GM12872 (cell line): ENCODE data around the gene FCHO1.

Source experiments
- TF ChIP-seq, protein P1 (sequence below): IDR thresholded peaks from 3 replicates; pipeline ENCODE4 v1.5.1; 2011; ENCODE audit warnings: low read depth, mild to moderate bottlenecking, low read length, moderate library complexity; ENCODE audit not compliant: insufficient read depth

FCHO1 gene

DNA sequence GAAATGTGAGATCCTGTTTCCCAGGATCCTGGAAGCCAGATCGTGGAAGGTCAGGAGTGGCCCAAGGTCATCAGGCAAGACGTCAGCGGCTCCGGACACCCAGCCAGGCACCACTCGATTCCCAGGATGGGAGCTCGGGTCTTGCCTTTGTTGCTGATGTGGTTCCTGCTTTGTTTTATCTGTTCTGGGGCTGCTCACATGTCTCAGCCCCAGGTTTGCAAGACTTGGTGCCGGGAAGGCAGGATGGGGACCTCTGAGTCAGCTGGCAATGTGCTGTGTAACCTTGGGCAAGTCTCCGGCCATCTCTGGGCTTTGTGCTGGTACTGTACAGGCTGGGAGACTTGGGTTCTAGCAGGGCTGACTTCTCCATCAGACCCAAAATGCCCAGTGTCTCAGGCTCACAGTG lies 1.4 kb upstream of the FCHO1 start:
- TF ChIP-seq, protein P1, sequence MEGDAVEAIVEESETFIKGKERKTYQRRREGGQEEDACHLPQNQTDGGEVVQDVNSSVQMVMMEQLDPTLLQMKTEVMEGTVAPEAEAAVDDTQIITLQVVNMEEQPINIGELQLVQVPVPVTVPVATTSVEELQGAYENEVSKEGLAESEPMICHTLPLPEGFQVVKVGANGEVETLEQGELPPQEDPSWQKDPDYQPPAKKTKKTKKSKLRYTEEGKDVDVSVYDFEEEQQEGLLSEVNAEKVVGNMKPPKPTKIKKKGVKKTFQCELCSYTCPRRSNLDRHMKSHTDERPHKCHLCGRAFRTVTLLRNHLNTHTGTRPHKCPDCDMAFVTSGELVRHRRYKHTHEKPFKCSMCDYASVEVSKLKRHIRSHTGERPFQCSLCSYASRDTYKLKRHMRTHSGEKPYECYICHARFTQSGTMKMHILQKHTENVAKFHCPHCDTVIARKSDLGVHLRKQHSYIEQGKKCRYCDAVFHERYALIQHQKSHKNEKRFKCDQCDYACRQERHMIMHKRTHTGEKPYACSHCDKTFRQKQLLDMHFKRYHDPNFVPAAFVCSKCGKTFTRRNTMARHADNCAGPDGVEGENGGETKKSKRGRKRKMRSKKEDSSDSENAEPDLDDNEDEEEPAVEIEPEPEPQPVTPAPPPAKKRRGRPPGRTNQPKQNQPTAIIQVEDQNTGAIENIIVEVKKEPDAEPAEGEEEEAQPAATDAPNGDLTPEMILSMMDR, result no peak

DNA sequence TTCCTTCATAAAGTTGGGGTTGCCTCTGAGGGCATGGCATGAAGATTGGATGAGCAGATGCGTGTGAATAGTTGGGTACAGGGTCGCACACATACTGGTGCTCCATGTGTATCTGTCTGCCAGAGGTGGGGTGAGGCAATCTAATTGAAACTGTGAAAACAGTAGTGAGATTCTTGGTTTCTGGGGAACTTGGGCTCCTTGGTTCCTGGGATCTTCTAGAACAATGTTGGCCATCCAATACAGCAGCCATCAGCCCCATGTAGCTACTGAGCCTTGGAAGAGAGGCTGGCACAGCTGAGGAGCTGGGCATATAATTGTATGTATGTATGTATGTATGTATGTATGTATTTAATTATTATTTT lies 616 bp downstream of the FCHO1 start:
- TF ChIP-seq, protein P1, result no peak

DNA sequence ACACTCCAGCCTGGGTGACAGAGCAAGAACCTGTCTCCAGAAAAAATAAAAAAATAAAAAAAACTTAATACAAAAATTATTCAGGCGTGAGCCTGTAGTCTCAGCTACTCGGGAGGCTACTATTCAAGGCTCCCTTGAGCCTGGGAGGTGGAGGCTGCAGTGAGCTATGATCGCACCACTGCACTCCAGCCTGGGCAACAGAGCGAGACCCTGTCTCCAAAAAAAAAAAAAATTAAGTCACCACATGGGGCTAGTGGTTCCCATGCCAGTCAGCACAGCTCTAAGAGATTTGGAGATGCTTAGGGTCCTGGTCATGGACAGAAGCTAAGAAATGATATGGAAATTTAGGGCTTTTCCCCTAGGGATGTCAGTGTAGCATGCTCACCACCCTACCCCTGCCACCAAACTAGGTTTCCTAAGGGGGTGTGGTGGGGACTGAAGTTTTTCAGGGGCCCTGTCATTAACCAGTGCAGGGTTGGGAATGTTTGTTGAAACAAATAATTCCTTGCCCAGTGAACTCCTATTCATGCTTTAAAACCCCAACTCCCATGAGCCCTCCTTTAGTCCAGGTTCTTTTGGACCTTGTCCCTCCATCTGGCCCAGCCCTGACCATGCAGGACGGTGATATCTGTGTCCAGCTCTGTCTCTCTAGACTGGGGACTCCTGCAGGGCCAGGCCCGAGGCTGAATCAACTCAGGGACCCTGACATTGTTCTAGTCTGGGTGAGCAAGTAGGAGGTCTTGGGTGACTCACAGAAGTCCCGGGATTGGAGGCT lies 1.8 kb downstream of the FCHO1 start:
- TF ChIP-seq, protein P1, result no peak

DNA sequence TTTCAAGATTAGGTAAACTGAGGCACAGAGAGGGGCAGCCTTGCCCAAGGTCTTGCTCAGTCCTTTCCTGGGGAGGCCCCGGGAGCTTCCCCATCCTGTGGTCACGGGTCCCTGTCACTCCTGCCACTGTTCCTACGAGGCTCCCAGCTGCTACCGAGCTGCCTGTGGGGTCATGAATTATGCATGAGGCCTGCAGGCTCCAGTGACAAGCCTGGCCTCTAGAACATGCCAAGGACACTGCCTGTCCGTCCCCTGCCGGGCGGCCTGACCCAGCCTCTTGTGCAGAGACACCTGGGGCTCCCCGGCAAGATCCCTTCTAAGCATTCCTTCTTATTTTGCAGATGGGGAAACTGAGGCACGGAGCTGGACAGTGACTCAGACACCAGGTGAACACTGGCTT lies 2.7 kb downstream of the FCHO1 start:
- TF ChIP-seq, protein P1, result no peak

DNA sequence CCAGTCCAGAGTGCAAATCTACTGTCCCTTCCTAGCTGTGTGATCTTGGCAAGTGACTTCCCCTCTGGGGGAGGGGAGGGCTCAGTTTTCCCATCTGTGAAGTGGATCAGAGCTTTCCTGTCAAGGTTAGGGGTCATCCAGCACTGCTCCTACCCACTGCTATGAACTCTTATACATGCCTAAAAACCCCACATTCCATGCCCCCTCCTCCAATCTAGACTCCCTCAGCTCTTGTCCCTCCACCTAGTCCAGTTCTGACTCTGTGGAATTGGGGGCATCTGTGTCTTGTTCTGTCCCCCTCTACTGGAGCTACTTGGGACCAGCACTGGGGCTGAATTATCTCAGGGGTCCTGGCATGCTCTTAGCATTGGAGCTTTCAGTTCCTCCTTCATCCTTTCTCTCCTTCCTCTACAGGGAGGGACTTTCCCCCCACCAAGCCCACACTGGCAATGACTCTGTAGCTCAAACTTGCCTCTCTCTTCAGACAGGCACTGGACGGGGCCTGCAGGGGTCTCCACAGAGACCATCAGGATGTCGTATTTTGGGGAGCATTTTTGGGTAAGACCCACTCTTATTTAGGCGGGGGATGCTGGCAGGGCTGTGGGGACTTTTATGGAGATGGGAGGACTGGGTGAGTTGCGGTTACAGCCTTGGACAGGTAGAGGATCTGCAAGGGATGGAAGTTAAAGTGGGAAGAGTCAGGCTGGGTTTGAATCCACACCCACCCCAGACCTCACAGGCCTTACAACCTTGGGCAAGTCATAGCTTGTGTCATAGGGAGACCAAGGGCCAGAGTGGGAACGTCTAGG lies 3.6 kb downstream of the FCHO1 start:
- TF ChIP-seq, protein P1, result peak; percentile 64

DNA sequence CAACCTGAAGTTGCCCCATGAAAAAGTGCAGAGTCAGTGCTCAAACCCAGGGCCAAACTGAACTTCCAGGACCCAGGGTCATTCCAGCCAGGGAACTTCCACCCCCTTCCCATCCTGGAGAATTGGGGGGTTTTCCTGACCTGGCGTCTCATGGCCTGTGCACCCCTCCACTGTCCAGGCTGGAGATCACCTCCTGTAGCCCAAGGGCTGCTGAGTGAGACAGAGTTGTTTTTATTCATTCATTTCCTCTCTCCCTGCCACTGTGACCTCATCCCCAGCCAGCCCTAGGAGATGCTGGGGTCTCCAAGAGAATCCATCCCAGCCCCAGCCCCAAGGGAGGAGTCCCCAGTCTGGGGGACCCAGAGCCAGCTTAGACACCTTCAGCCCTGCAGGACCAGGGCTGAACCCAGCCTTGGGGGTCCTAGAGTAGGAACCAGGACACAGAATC lies 4.2 kb downstream of the FCHO1 start:
- TF ChIP-seq, protein P1, result no peak

DNA sequence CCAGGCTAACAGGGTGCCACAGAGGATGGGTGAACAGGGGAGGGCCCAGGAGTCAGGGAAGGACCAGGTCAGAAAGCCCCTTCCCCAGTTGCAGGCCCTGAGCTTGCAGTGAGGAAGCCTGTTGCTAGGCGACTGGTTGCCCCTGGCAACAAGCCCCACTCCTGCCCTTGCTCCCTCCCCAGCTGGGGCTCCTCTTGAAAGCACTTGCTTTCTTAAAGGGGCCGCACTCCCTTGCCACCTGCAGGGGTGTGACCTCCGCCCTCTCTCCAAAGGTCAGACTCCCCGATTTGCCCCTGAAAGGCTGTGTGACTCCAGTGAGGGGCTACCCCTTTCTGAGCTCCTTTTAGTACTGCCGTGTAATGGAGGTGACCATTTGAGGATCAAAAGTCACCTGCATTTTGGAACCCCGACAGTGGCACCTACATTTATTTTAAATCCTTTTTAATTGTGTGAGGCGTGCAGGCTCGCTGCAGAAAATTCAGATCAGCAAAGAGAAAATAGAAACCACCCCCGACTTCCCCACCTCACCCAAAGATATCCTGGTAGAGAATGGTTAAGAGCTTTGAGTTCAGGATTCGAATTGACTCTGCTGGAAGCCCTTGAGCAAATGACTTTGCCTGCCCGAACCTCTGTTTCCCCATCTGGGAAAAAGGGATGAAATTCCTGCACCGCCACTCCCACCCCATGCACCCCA lies 4.8 kb downstream of the FCHO1 start:
- TF ChIP-seq, protein P1, result no peak
